ENCODE data around the gene ASCL5.

The ASCL5 gene

GRCh38 chr1:201110616-201111015 lies 16.4 kb downstream of the ASCL5 start:
- no peak for DNase-seq (ENCODE audit: low read depth in 2 of 2)

DNA sequence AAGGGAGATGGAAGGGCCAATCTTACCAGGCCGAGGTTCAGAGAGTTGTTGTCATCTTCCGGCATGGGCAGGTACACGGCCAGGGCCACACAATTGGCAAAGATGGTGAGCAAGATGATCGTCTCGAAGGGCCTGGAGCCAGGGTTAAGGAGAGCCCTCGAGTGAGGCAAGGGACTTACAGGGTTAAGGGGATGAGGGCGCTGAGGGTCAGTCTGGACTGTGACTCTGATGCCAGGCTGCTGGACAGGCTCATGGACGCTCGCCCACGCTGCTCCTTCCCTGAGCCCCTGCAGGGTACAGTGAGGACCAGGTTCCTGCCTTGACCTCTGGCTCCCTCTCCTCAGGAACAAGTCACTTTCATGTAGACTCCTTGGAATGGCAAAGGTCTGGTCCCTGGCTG lies 16.8 kb downstream of the ASCL5 start:
- DNase-seq (ENCODE audit: low read depth in 2 of 2) = no peak

- no peak for DNase-seq (ENCODE audit: low read depth in 2 of 2)
Measured at GRCh38 chr1:201109651-201110050, 17.3 kb downstream of the ASCL5 start.

- no peak for DNase-seq (ENCODE audit: low read depth in 2 of 2)
Measured at GRCh38 chr1:201108614-201109013, 18.4 kb downstream of the ASCL5 start.

GRCh38 chr1:201105688-201106087 lies 21.3 kb downstream of the ASCL5 start:
- DNase-seq (ENCODE audit: low read depth in 2 of 2) = no peak

DNA sequence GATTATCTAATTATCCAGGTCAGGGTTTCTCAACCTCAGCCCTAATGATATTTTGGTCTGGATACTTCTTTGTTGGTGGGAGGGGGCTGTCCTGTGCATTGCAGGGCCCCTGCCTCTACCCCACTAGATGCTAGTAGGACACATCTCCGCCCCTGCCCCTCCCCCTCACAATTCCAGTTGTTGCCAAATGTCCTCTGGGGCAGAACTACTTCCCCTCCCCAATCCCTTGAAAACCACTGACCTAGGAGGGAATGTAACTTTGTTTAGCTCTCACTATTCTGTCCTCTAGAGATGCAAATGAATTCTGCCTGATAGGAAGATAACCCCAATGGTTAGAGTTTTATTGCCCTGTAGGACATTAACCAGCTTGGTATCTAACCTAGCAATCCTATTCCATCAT lies 22.8 kb downstream of the ASCL5 start:
- DNase-seq (ENCODE audit: low read depth in 2 of 2) = no peak

GRCh38 chr1:201103666-201104065 lies 23.3 kb downstream of the ASCL5 start:
- no peak for DNase-seq (ENCODE audit: low read depth in 2 of 2)

DNA sequence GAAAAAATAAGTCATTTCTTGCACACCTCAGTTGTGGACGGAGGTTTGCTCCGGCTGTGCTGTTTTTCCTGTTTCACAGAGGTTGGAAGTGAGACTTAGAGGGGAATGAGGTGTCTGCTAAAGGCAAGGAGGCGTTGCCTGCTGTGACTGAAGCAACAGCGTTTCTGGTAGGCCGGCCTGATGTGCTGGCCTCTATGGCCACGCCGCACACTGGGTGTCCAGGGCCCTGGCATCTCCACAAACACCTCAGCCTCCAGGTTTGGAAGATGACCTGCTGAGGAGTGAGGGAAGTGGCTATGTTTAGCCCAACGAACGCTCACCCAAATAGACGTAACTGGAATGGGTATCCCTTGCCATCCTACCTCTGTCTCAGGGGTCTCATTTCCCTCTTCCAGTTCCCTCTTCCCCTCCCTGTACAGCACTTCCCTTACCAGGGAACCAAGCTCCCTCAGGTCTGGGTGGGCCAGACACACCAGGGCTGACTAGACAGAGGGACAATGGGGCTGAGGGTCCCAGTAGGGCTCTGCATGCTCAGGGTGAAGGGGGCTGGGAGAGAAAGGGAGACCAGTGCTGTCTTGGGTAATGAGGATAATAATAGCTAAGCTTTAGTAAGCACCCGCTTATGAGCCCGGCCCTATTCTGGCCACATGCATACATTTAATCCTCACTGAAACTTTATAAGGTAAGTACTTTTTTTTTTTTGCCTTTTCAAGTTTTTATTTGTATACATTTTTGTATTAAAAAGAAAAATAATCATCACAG lies 26.6 kb downstream of the ASCL5 start:
- DNase-seq (ENCODE audit: low read depth in 2 of 2) = no peak

DNA sequence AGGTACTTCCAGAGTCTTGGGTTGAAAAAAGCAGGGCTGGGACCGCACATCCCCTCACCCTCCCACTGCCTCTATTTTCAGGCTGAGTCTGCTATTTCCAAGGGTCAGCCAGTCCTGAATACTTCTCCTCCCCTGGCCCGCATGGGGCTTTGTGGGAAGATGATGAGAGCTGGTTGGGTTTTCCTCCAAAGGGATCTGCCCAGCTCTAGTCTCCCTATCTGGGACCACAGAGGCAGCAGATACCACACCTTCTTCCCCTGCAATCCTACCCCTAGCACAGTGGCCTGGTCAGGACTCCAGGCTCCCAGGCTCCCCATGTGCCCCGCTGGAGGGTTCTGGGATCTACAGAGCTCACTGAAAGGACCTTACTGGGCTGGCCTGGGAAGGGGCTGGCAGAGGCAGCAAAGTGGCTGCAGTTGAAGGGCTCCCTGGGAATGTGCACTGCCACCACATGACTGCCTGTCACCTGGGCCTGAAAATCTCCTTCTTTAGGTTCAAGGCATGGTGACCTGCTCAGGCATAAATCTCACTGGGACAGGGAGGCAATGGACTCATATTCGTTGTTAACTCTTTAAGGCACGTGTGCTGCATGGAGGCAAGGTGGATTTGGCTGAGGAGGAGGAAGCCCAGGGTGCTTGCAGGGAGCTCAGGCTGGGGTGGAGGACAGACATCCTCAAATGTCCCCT lies 27.8 kb downstream of the ASCL5 start:
- DNase-seq (ENCODE audit: low read depth in 2 of 2) = no peak

GRCh38 chr1:201096977-201097856 lies 29.8 kb downstream of the ASCL5 start:
- no peak for DNase-seq (ENCODE audit: low read depth in 2 of 2)

- DNase-seq (ENCODE audit: low read depth in 2 of 2) = no peak
Measured at GRCh38 chr1:201096041-201096461, 30.9 kb downstream of the ASCL5 start.

DNA sequence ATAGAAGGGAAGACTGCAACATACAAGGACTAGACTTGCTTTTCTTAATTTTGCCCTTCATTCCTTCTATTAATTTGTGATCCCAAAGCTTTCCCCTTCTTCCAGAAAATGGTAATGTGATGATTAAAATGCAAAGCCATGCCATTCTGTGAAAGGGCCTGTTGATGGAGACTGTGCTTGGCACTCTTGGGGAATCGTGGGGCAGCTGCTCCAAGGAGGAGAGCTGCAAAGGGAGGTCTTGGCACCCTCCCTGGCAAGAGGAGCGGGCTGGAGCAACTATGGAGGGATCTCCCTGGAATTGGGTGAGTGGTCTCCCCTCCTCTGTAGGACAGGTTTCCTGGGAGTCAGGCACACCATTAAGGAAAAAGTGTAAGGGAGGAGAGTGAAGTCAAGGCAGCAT lies 31.4 kb downstream of the ASCL5 start:
- DNase-seq (ENCODE audit: low read depth in 2 of 2) = no peak

GRCh38 chr1:201094832-201095231 lies 32.2 kb downstream of the ASCL5 start:
- DNase-seq (ENCODE audit: low read depth in 2 of 2) = no peak

GRCh38 chr1:201093962-201094361 lies 33.0 kb downstream of the ASCL5 start:
- DNase-seq (ENCODE audit: low read depth in 2 of 2) = no peak

- no peak for DNase-seq (ENCODE audit: low read depth in 2 of 2)
Measured at GRCh38 chr1:201093561-201093960, 33.4 kb downstream of the ASCL5 start.

DNA sequence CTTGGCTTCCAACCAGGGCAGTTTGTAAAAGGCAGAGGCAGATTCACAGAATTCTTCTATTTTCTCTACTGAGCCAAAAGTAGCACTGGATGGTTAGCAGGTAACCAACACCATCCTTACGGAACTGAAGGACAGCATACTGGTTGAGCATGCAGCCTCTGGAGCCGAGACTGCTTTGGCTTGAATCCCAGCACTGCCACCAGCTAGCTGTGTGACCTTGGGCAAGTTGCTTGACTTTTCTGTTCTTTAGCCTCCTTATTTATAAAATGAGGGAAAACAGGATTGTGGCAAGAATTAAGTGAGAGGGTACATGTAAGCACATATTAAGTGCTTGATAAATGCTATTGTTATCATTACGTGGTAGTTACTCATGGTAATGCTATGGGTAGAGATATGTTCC lies 34.2 kb downstream of the ASCL5 start:
- DNase-seq (ENCODE audit: low read depth in 2 of 2) = no peak

DNA sequence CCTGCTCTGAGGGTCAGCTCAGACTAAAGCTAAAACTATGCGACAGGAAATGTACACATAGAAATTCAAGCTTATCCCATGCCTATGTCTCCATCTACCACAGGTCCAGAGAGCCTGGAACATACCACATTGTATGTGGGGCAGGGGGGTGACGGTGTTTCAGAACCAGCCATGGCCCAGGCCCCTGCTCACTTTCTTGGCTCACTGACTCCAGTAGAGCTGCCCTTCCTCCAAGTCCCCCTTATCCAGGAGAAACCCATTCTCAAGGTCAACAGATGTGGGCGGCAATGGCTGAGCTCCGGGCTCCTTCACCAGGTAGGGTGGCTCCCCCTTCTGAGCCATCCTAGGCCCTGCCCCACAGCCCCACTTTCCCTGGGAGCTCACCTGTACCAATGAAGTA lies 35.7 kb downstream of the ASCL5 start:
- DNase-seq (ENCODE audit: low read depth in 2 of 2) = no peak

DNA sequence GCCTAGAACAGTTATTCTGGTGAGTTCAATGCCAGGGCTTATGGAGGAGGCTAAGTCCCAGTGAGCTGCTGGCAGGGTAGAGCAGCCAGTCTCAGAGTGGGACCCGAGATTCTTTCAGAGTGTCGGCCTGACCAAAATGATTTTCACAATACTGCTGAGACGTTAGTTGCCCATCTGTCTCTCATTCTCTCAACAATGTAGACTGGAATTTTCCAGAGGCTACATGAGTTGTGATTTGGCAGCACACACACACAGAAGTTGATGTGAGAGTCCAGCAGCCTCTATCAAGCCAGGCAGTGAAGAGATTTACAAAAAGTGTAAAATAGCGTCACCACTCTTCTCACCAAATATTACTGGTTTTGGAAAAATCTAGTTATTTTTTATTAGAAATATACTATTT lies 36.4 kb downstream of the ASCL5 start:
- no peak for DNase-seq (ENCODE audit: low read depth in 2 of 2)

- DNase-seq (ENCODE audit: low read depth in 2 of 2) = no peak
Measured at GRCh38 chr1:201089596-201089995, 37.4 kb downstream of the ASCL5 start.

DNA sequence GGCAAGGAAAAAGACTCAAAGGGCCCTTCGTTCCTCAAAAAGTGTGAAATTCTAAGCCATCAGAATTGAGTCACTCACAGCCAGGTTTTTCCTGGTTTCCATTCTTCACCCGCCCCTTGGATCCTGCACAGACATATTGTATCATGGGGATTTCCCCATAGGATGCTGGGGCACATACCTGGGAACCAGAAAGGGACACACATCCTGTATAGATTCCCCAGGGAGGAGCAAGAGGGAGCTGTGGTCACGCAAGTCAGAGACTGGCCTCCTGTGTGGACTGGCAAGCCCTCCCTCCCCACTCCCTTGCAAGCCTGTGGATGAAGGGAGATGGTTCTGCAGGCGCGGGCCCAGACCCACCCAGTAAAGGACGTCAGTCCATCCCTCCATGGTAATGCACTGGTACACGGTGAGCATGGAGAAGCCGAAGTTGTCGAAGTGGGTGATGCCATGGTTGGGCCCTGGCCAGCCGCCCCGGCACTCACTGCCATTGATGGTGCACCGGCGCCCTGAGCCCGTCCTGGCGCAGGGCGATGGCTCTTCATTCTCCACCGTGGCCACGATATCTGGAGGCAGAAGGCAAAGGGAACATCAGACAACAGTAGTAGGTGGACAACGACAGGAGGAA lies 38.0 kb downstream of the ASCL5 start:
- DNase-seq (ENCODE audit: low read depth in 2 of 2) = no peak

DNA sequence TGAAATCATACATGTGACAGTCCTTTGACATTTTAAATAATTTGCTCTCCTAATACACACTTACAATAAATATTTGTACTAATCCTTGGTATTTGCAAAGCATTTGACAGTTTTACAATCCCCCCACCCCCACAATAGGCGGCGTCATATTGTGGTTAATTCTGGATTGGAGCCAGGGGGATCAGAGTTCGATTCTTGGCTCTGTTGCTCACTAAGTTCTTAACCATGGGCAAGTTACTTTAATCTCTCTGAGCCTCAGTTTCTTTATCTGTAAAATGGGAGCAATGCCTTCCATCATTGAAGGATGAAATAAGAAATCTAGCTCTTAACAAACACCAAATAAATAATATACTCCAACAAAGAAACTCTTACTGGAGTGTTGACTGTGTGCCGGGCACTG lies 38.6 kb downstream of the ASCL5 start:
- DNase-seq (ENCODE audit: low read depth in 2 of 2) = no peak
